Progenitor cell of endocrine pancreas (in vitro differentiated cells): ENCODE results near the gene PCNX4. TPM values are rescaled to one million over a fixed set of nuclear protein-coding genes. Genes with fewer than 3 reads are reported as not detected.

Experiments used
- DNase-seq: peaks from one replicate; pipeline ENCODE4 v3.0.0; 2021; ENCODE audit warnings: low spot score; ENCODE audit not compliant: unreplicated experiment
- H3K27ac Mint-ChIP-seq: 2 replicates; pipeline ENCODE4 v1.8.0; 2021; ENCODE audit warnings: mild to moderate bottlenecking, moderate library complexity, mixed read lengths
- H3K27me3 Mint-ChIP-seq: 2 replicates; pipeline ENCODE4 v1.8.0; 2021; ENCODE audit warnings: mixed read lengths
- H3K36me3 Mint-ChIP-seq: 2 replicates; pipeline ENCODE4 v1.8.0; 2022; ENCODE audit warnings: mixed read lengths; ENCODE audit not compliant: insufficient read depth
- H3K4me1 Mint-ChIP-seq: 2 replicates; pipeline ENCODE4 v1.8.0; 2021; ENCODE audit warnings: low read depth, mixed read lengths
- H3K4me3 Mint-ChIP-seq: 2 replicates; pipeline ENCODE4 v1.8.0; 2021; ENCODE audit warnings: low read depth, mild to moderate bottlenecking, moderate library complexity, mixed read lengths
- H3K9me3 Mint-ChIP-seq: 2 replicates; pipeline ENCODE4 v1.8.0; 2021; ENCODE audit warnings: low read depth, mixed read lengths
- total RNA-seq: library from RNA; stranded (reverse); gene quantifications from 2 replicates; pipeline ENCODE4 v1.2.1, GENCODE V29; 2021
- TF ChIP-seq, protein P1 (sequence below): fragments of 200-600 bp; sonication (generic); IDR thresholded peaks from one replicate; pipeline ENCODE4 v1.5.0; 2021; ENCODE audit warnings: antibody characterized with exemption, mild to moderate bottlenecking; ENCODE audit not compliant: unreplicated experiment

The PCNX4 gene
- total RNA-seq, 1 donor from 2014 or later = 85.2 TPM

DNA sequence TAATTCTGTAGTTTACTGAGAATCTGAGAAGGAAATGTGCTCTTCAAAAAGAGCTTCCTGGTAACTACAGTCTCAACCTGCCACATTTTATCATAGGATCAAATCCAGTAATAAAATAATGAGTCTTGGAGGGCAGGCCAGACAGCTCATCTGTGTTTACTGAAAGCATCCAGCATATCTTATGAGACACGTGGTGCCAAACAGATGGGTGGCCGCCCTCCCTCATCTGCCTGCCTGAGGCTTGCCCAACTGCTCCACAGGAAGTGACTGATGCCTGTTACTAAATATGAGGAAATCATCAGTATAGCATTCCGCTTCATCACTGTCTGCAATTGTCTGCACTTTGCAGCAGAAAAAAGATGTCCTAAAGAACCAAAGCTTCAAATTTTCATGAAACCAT, 60.0 kb downstream of the PCNX4 start:
- Mint-ChIP-seq H3K9me3 (no peaks in the 10 kb centered on the region), H3K27me3 (no peaks in the 10 kb centered on the region), H3K4me3 (no peak overlapping the region), H3K4me1 (peaks cover 10% of the 10 kb centered on the region), H3K27ac (no peak overlapping the region), H3K36me3 (peaks cover 32% of the 10 kb centered on the region)
- TF ChIP-seq, protein P1, sequence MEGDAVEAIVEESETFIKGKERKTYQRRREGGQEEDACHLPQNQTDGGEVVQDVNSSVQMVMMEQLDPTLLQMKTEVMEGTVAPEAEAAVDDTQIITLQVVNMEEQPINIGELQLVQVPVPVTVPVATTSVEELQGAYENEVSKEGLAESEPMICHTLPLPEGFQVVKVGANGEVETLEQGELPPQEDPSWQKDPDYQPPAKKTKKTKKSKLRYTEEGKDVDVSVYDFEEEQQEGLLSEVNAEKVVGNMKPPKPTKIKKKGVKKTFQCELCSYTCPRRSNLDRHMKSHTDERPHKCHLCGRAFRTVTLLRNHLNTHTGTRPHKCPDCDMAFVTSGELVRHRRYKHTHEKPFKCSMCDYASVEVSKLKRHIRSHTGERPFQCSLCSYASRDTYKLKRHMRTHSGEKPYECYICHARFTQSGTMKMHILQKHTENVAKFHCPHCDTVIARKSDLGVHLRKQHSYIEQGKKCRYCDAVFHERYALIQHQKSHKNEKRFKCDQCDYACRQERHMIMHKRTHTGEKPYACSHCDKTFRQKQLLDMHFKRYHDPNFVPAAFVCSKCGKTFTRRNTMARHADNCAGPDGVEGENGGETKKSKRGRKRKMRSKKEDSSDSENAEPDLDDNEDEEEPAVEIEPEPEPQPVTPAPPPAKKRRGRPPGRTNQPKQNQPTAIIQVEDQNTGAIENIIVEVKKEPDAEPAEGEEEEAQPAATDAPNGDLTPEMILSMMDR = no peak
- no peak for DNase-seq

DNA sequence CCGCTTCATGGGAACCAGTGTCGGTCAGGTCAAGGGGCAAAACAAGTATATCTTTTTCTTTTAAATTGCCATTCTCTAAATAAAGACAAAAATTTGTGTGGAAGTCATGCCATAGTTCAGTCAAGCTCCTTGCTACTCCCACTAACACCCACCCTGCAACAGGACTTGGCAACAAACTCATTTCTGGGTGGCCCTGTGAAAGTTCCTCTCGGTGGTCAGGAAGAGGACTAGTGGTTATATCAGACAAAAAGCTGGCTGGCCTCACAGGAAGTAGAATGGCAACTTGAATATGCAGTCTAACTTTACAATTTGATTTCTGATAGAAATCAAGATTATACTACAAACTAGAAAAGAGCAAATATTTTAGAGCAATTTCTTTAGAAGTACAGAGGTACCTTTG, 62.3 kb downstream of the PCNX4 start:
- peak overlapping the region; percentile 62 for H3K27ac Mint-ChIP-seq
- no peak for DNase-seq
- peaks cover 30% of the 10 kb centered on the region for H3K36me3 Mint-ChIP-seq
- H3K4me3 Mint-ChIP-seq = no peak overlapping the region
- H3K27me3 Mint-ChIP-seq = no peaks in the 10 kb centered on the region
- TF ChIP-seq, protein P1 = no peak
- H3K4me1 Mint-ChIP-seq = peaks cover 25% of the 10 kb centered on the region
- no peaks in the 10 kb centered on the region for H3K9me3 Mint-ChIP-seq

DNA sequence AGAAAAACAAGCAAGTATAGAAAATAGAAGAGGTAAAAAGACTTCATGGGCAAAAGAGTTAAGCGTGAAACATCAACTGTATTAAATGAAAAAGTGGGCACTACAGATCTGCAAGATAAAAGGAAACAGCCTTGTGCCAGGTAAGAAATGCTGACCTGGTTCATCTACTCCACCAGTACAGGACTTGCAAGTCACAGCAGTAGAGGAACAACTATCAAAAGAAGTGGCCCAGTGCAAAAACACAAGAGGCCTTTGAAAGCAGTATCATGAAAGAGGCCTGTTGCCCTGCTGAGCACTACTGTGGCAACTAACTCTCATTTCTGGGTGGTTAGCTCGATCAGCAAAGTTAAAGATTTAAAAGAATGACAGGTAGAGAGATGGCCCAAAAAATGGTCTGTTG, 62.9 kb downstream of the PCNX4 start:
- Mint-ChIP-seq H3K4me3 (no peak overlapping the region), H3K36me3 (peaks cover 30% of the 10 kb centered on the region), H3K4me1 (peaks cover 25% of the 10 kb centered on the region), H3K27ac (no peak overlapping the region), H3K27me3 (no peaks in the 10 kb centered on the region), H3K9me3 (no peaks in the 10 kb centered on the region)
- TF ChIP-seq, protein P1 = no peak
- no peak for DNase-seq

DNA sequence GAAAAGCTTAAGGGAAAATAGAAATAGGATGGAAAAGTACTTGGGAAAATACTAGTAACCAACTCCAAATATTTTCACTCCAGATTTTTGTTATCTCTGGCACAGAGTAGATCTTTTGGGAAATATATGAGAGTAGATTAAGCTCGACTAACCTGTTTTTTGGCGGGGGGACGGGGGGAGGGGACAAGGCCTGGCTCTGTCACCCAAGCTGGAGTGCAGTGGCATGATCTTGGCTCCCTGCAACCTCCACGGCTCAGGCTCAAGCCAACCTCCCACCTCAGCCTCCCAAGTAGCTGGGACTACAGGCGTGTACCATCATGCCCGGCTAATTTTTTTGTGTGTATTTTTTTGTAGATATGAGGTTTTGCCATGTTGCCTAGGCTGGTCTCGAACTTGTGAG, 68.7 kb downstream of the PCNX4 start:
- no peak overlapping the region for H3K4me3 Mint-ChIP-seq
- TF ChIP-seq, protein P1 = no peak
- H3K27me3 Mint-ChIP-seq = no peaks in the 10 kb centered on the region
- no peak overlapping the region for H3K27ac Mint-ChIP-seq
- no peak for DNase-seq
- no peaks in the 10 kb centered on the region for H3K9me3 Mint-ChIP-seq
- peaks cover 10% of the 10 kb centered on the region for H3K36me3 Mint-ChIP-seq
- H3K4me1 Mint-ChIP-seq = peaks cover 32% of the 10 kb centered on the region

DNA sequence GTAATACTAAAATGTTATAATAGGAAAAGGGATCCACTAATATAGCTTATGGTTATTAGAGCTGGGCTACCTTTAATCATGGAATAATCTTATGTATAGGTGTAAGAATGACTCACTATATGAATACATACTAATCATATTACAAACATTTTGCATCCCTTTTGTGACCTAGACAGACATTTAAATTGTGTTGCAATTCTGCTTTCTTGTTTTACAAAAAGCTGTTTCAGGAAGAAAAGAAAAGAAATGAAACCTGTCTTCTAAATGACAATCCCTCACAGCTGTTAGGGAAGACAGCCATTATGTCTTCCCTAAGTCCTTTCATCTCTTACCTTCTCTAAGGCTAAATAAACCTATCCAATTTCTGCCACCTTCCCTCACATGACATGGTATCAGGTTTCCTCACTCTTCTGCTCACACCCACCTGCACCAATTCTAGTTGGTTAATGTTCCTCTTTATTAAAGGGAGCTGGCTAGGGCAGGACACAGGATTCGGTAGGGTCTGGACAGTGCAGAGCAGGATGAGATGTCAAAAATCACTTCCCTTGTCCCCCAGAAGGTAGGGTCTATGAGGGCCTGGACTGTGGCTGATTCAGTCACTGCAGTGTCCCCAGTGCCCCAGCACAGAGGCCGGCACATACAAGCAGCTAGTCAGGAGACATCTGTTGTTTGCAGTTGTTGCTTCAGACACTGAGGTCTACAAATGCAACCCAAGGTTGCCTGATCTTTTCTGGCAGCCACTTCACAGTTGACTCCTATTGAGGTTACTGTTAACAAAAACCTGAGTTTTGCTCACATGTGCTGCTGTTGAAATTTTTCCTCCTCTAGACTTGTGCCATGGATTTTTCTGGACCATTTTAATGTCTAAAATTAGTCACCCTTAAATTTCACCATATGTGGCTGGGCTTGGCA, 69.7 kb downstream of the PCNX4 start:
- Mint-ChIP-seq H3K4me1 (peaks cover 28% of the 10 kb centered on the region), H3K4me3 (peak overlapping the region; percentile 1), H3K36me3 (peaks cover 2% of the 10 kb centered on the region), H3K9me3 (no peaks in the 10 kb centered on the region), H3K27me3 (no peaks in the 10 kb centered on the region), H3K27ac (peak overlapping the region; percentile 79)
- DNase-seq = no peak
- TF ChIP-seq, protein P1 = no peak
